Panc1 (cell line): ENCODE results near the gene TPSG1. TPM values are rescaled to one million over a fixed set of nuclear protein-coding genes. Genes with fewer than 3 reads are reported as not detected.

ENCODE experiments used
- ATAC-seq: fragments of 200-7000 bp; cut with Tn5 transposase; 2 replicates; pipeline ENCODE4 v1.9.1; 2020; ENCODE audit warnings: mild to moderate bottlenecking, moderate library complexity
- BruUV-seq: library from RNA; stranded (reverse); fragments of 400-500 nt; replicated peaks from 2 replicates; lab custom pipeline; 2021; lab: Mats Ljungman, UMichigan
- CTCF ChIA-PET: fragments of 300-600 bp; sonication (Branson Sonifier 250); formaldehyde crosslinking; loops from one replicate; lab custom pipeline; 2022; ENCODE audit warnings: antibody characterized with exemption; lab: Charles Lee
- POLR2A ChIA-PET: fragments of 300-600 bp; sonication (Branson Sonifier 250); formaldehyde crosslinking; loops from one replicate; lab custom pipeline; 2022; ENCODE audit warnings: antibody characterized with exemption; lab: Charles Lee
- DNase-seq: peaks from one replicate; pipeline ENCODE4 v3.0.0-alpha.2; 2010; ENCODE audit warnings: low read depth, low spot score
- H3K27ac ChIP-seq: 2 replicates; pipeline ENCODE4 v1.5.1; 2011; ENCODE audit warnings: mild to moderate bottlenecking, low read length, inconsistent platforms
- H3K27me3 ChIP-seq: fragments of 200-500 bp; sonication (Bioruptor generic); 2 replicates; pipeline ENCODE4 v1.6.0; 2014; ENCODE audit warnings: low read length, inconsistent platforms; ENCODE audit not compliant: control insufficient read depth, insufficient read depth
- H3K36me3 ChIP-seq: fragments of 200-500 bp; sonication (Bioruptor generic); 2 replicates; pipeline ENCODE4 v1.5.1; 2014; ENCODE audit warnings: inconsistent platforms, mild to moderate bottlenecking, low read length, moderate library complexity; ENCODE audit not compliant: control insufficient read depth, insufficient read depth
- H3K4me1 ChIP-seq: 2 replicates; pipeline ENCODE4 v1.5.1; 2011; ENCODE audit warnings: inconsistent platforms, mild to moderate bottlenecking, low read length, moderate library complexity; ENCODE audit not compliant: control insufficient read depth, insufficient read depth
- H3K4me3 ChIP-seq, 2 experiments: 2 replicates each; pipeline ENCODE4 v1.5.1; 2011 to 2012; ENCODE audit warnings: low read depth in 2 of 2, low read length in 2 of 2, mild to moderate bottlenecking in 2 of 2, inconsistent platforms in 1 of 2, moderate library complexity in 1 of 2
- H3K9me3 ChIP-seq: fragments of 200-500 bp; sonication (Bioruptor generic); 2 replicates; pipeline ENCODE4 v1.5.1; 2014; ENCODE audit warnings: low read depth, mild to moderate bottlenecking, inconsistent platforms, low read length, moderate library complexity; ENCODE audit not compliant: control insufficient read depth, insufficient read depth
- CTCF ChIP-seq: fragments of 450-650 bp; IDR thresholded peaks from 2 replicates; pipeline ENCODE4 v1.5.1; 2017; ENCODE audit warnings: mild to moderate bottlenecking
- POLR2AphosphoS5 ChIP-seq: IDR thresholded peaks from 2 replicates; pipeline ENCODE4 v1.6.1; 2012; ENCODE audit warnings: mild to moderate bottlenecking, low read depth, low read length, moderate library complexity
- REST ChIP-seq, 2 experiments: IDR thresholded peaks; 2 replicates each; pipeline ENCODE4 v1.6.1; 2011 to 2012; ENCODE audit warnings: low read depth in 2 of 2, control low read depth in 1 of 2, low read length in 1 of 2, mild to moderate bottlenecking in 1 of 2, moderate library complexity in 1 of 2; ENCODE audit not compliant: insufficient read depth in 1 of 2
- SIN3A ChIP-seq: IDR thresholded peaks from 2 replicates; pipeline ENCODE4 v1.6.1; 2012; ENCODE audit warnings: low read depth, mild to moderate bottlenecking, low read length, moderate library complexity, borderline replicate concordance; ENCODE audit not compliant: insufficient read depth
- TCF7L2 ChIP-seq: IDR thresholded peaks from 2 replicates; pipeline ENCODE4 v1.6.1; 2011; ENCODE audit warnings: mild to moderate bottlenecking, low read depth, low read length, inconsistent platforms
- in situ Hi-C: cut with HindIII; loops from 2 replicates; pipeline ENCODE4 v1.10.0; 2016; ENCODE audit warnings: low sequenced_read_pairs, low pct_unique_long_range_greater_than_20kb
- intact Hi-C: fragments of 100-400 bp; cut with micrococcal nuclease; formaldehyde crosslinking; loops from one replicate; pipeline ENCODE4 v1.10.0; 2022; ENCODE audit not compliant: unreplicated experiment
- total RNA-seq: library from RNA; stranded (reverse); gene quantifications from one replicate; pipeline ENCODE4 v1.2.1, GENCODE V29; 2021; ENCODE audit not compliant: unreplicated experiment

Gene TPSG1
- total RNA-seq, 1 experiment from 2014 or later = 4.6 TPM

- H3K4me1 ChIP-seq = no peaks in the 10 kb centered on the region; the same call in 1 of the 2 replicates
- BruUV-seq = no TSS peak
- H3K9me3 ChIP-seq = no peaks in the 10 kb centered on the region
- intact Hi-C loops = no loop called here
- H3K36me3 ChIP-seq = no peaks in the 10 kb centered on the region
- no peak overlapping the region for H3K4me3 ChIP-seq
- no peak for TF ChIP-seq POLR2AphosphoS5
- ChIA-PET POLR2A (no interaction called here), CTCF (no interaction called here)
- H3K27ac ChIP-seq = no peak overlapping the region
- in situ Hi-C loops = no loop called here
- no peaks in the 10 kb centered on the region for H3K27me3 ChIP-seq
- DNase-seq (no peak), ATAC-seq (no peak)
Measured at GRCh38 chr16:1262846-1263221, 37.8 kb upstream of the TPSG1 start.

- H3K9me3 ChIP-seq = no peaks in the 10 kb centered on the region
- no TSS peak for BruUV-seq
- ChIA-PET POLR2A (no interaction called here), CTCF (no interaction called here)
- intact Hi-C loops = no loop called here
- no peaks in the 10 kb centered on the region for H3K36me3 ChIP-seq
- no peaks in the 10 kb centered on the region for H3K27me3 ChIP-seq
- DNase-seq (no peak), ATAC-seq (no peak)
- H3K4me1 ChIP-seq = no peaks in the 10 kb centered on the region; the same call in 1 of the 2 replicates
- in situ Hi-C loops = no loop called here
- no peak for TF ChIP-seq SIN3A
- TF ChIP-seq CTCF = no peak
- no peak for TF ChIP-seq REST (IDR thresholded peaks at IDR 0.05; ENCODE audit: insufficient read depth in 1 of 2, low read depth in 2 of 2, low read length in 1 of 2)
- TF ChIP-seq TCF7L2 = no peak
- TF ChIP-seq POLR2AphosphoS5 = no peak
- no peak overlapping the region for H3K27ac ChIP-seq
- no peak overlapping the region for H3K4me3 ChIP-seq
Measured at GRCh38 chr16:1262210-1262845, 37.3 kb upstream of the TPSG1 start.

GRCh38 chr16:1261131-1261892, 36.2 kb upstream of the TPSG1 start:
- POLR2A ChIA-PET = no interaction called here
- CTCF ChIA-PET = no interaction called here
- H3K36me3 ChIP-seq = no peaks in the 10 kb centered on the region
- no peak for ATAC-seq
- H3K27ac ChIP-seq = no peak overlapping the region
- BruUV-seq = no TSS peak
- no peaks in the 10 kb centered on the region; the same call in 1 of the 2 replicates for H3K4me1 ChIP-seq
- no peaks in the 10 kb centered on the region for H3K27me3 ChIP-seq
- no peaks in the 10 kb centered on the region for H3K9me3 ChIP-seq
- in situ Hi-C loops (no loop called here), intact Hi-C loops (no loop called here)
- no peak for DNase-seq
- no peak overlapping the region for H3K4me3 ChIP-seq
- TF ChIP-seq SIN3A (no peak), REST (IDR thresholded peaks at IDR 0.05; ENCODE audit: insufficient read depth in 1 of 2, low read depth in 2 of 2, low read length in 1 of 2) (no peak), TCF7L2 (no peak), CTCF (no peak), POLR2AphosphoS5 (no peak)
